SK-MEL-5 (cell line): ENCODE measurements around the gene PROM2. TPM values are rescaled to one million over a fixed set of nuclear protein-coding genes. Genes with fewer than 3 reads are reported as not detected.

ENCODE experiments used
- DNase-seq: peaks from one replicate; pipeline ENCODE4 v3.0.0-alpha.2; 2016; ENCODE audit warnings: low read depth, low spot score
- in situ Hi-C: cut with HindIII; loops from 2 replicates; pipeline ENCODE4 v1.10.0; 2016; ENCODE audit warnings: low sequenced_read_pairs, high pct_unique_total_duplicates, low pct_unique_long_range_greater_than_20kb
- total RNA-seq: library from RNA; depleted of rRNA; stranded (reverse); fragments of >200 nt; shearing (Covaris generic); gene quantifications from 2 replicates; pipeline ENCODE4 v1.2.3, GENCODE V29; 2014

PROM2 gene
- total RNA-seq, 1 experiment from 2014 or later = not detected

DNA sequence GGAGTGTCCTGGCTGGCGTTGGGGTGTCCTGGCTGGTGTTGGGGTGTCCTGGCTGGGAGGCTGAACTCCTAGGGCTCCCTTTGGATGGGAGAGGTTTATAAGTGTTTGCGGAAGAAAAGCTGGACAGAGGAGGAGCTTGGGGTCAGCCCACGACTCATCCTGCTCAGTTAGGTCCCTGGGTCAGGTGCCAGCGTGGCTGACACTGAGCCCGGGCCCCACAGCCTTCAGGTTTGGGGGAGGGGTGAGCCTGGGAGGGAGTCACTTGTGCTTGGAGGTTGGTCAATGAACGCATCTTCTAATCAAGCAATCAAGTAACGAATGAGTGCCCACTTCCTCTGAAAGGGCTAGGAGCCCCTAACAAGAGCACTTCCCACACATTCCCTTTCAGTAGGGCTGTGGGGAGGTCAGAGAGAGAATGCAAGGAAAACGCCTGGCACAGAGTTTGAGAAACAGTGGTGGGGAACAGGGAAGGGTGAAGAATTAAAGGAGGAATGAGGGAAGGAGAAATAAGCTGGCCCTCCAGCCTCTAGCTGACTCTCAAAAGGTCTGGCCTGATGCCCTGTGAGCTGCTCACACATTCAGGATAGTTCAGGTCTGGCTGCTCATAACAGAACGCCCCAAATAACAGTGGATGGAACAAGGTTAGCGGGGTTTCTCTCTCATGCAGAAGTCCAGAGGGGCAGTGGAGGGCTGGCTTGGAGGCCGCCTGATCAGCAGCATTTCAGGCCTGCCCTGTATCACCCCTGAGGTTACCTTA lies 23.6 kb downstream of the PROM2 start:
- in situ Hi-C loops = no loop called here
- no peak for DNase-seq

DNA sequence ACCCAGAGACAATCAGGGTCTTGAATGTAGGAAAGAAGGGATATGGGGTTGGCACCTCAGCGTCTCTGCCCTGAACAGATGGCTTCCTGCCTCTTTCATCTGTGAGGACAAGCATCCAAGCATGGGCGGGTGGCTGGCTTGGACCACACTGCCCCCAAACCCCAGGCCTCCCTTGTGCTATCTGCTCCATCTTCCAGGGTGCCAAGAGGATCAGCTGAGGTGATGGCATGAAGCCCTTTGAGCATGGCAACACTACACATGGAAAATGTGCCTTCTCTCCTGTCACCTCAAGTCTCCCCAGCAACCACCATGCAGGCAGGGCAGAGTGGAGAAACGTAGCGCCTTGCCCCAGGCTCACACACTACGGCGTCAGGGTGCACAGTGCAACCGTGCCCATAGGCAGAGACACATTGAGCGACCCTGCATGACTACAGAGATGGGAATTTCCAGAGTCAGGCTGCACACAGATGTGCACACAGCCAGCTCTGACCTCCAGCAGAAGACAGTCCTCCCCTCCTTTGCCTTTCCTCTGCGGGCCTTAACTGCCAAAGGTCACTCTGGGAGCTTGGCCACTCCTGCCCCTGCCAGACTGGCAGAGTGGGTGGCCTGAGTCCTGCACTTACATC lies 24.4 kb downstream of the PROM2 start:
- in situ Hi-C loops = no loop called here

DNA sequence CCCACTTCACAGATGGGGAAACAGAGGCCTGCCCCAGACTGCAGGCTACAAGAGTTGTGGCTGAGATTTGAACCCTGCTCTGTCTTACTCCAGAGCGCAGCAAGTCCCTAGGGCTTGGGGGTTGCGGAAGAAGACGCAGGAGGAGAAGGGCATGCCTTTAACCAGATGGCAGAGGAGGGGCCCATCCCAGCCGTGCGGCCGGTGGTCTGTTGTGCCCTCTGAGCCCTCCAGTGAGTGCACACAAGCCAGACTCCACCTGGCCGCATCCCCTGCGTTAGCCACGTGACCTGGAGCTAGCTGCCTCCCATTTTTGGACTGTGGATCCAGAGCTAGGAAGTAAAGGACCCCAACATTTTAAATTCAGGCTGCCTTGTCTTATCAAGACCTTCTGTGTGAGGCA lies 25.7 kb downstream of the PROM2 start:
- no peak for DNase-seq
- in situ Hi-C loops = no loop called here

More for the DNA sequence above, 24.4 kb downstream of the PROM2 start:
- DNase-seq = no peak

DNA sequence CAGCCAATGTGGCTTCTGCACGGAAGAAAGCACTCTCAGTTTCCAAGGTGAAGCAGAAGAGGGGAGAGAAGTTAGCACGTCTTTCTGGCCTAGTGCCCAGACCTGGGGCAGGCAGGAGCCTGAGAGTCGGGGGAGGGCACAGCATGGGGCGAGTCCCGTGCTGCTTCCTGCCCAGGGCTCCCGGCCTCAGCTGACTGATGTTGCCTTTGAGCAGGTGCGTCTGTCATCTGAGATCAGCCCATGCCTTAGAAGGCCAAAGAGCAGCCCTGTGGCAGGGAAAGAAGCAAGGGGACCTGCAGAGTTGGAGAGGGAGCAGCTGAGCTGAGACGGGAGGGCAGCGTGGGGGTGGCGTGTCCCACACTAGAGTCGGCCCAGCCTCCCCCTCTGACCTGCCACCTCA lies 26.2 kb downstream of the PROM2 start:
- DNase-seq = peak; percentile 47
- in situ Hi-C loops = no loop called here

DNA sequence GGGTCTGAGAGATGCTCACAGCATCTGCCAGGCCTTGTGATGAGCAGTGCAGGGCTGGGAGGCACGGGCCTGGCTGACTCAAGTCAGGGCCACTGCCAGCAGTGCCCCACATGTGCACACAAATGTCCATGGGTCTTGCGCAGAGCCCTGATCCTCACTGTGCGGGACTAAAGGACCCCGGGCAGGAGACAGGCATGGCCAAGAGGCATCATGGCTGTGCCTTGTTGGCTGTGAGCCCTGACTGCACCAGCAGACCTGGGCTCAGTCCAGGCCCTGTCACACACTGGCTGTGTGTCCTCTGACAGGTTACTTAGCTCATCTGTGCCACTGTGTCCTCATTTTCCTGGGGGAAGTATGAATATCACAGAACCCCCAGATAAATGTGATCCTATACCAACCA lies 26.9 kb downstream of the PROM2 start:
- no peak for DNase-seq
- in situ Hi-C loops = no loop called here

DNA sequence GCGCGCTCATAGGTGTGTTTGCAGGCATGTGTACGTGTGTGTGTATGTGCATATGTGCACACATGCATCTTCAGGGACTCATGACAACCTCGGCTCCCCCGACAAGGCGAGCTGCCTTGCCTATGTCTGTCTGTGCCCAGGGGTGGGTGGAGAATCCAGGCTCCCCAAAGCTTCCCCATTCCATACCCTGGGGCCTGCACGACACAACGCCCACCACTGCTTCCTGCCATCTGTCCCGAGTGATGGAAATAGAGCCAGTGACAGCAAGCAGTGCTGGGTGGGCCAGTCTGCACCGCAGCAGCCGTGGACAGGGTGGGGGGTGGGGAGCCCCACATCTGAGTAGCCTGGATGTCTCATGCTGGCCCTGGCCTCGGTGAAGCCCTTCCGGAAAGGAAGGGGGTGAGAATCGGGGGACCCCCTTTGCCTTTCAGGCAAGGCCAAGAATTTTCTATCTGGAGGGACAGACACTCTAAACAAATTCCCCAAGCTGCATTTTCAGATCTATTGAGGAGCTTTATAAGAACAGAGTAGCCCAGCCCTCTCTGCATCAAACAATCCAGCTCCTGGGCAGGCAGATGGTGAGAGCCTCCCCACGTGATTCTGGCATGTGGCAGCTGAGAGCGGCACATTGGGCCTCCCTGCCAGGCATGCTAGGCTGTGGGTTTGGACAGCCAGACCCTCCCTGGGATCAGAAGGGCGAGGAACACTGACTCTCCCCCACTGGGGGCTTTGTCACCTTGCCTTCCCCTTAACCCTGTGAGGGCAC lies 27.8 kb downstream of the PROM2 start:
- in situ Hi-C loops = no loop called here
- DNase-seq = no peak

- DNase-seq = no peak
- in situ Hi-C loops = no loop called here
Observed at GRCh38 chr2:95303191-95303919, 29.1 kb downstream of the PROM2 start.

- in situ Hi-C loops = no loop called here
- DNase-seq = no peak
Observed at GRCh38 chr2:95305380-95306061, 31.3 kb downstream of the PROM2 start.

GRCh38 chr2:95306336-95306895 lies 32.2 kb downstream of the PROM2 start:
- DNase-seq = no peak
- in situ Hi-C loops = no loop called here

GRCh38 chr2:95307036-95307435 lies 32.8 kb downstream of the PROM2 start:
- DNase-seq = no peak
- in situ Hi-C loops = no loop called here

- no peak for DNase-seq
- in situ Hi-C loops = no loop called here
Observed at GRCh38 chr2:95307878-95308277, 33.6 kb downstream of the PROM2 start.

DNA sequence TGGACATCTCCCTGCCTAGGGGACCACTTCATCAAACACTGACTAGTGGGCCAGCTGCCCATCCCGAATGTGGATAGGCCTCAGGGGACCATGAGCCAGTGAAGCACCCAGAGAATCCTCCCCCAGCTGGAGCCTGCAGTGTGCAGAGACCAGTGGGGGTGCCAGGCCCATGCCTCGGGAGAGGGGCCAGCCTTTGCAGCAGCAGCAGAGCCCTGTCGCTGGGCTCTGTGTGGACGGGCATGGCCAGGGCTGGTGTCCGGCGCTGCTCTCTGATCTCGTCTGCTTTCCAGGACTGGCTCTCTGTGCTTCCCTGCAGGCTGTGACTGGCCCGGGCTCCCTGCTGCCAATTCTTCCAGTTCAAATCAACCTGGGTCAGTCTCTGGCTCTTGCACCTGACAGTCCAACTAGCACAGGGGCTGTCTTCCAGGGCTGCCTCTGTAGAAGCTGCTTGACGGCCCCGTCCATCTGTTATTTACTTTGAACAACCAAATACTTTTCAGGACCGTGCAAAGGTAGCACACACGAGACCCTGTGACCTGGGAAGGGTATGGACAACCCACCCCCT lies 34.3 kb downstream of the PROM2 start:
- DNase-seq = no peak
- in situ Hi-C loops = no loop called here

- no peak for DNase-seq
- in situ Hi-C loops = no loop called here
Observed at GRCh38 chr2:95309599-95309998, 35.4 kb downstream of the PROM2 start.

- in situ Hi-C loops = no loop called here
Observed at GRCh38 chr2:95310216-95310615, 36.0 kb downstream of the PROM2 start.

DNA sequence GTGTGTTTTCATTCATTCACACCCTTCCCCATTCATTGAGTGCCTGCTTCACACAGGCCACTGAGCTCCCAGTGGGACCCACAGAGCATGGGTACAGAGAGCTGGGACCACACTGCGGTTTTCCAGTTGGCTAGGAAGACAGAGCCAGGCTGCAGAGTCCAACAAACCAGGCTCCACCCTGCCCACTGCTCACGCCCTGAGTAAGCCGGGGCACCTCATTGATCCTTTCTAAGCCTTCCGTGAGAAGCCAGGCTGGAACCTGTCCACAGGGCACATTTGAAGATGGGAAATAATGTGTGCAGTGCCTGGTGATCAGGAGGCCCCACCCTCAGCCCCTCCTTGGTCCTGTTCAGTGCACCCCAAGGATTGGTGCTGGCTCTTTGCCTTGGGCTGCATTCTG lies 36.4 kb downstream of the PROM2 start:
- no peak for DNase-seq
- in situ Hi-C loops = no loop called here

More at GRCh38 chr2:95310216-95310615, 36.0 kb downstream of the PROM2 start:
- DNase-seq = no peak

- in situ Hi-C loops = no loop called here
- DNase-seq = no peak
Observed at GRCh38 chr2:95311815-95312542, 37.7 kb downstream of the PROM2 start.
